Measurements from ENCODE around the gene TMOD1.
"Not testable (repeated sequence)": the region's sequence is repeated elsewhere in the genome, so short reads cannot be mapped to it uniquely, and the experiment has no call there.

The TMOD1 gene

GRCh38 chr9:97568461-97569275, 67.2 kb downstream of the TMOD1 start:
- DNase-seq, result no peak

- no peak for DNase-seq
These were observed 69.4 kb downstream of the TMOD1 start for GRCh38 chr9:97570899-97571298.

- DNase-seq, result no peak
These were observed 70.2 kb downstream of the TMOD1 start for GRCh38 chr9:97571664-97572063.

GRCh38 chr9:97572196-97572891, 70.9 kb downstream of the TMOD1 start:
- no peak for DNase-seq

- no peak for DNase-seq
These were observed 71.5 kb downstream of the TMOD1 start for GRCh38 chr9:97572892-97573365.

GRCh38 chr9:97573482-97574073, 72.1 kb downstream of the TMOD1 start:
- DNase-seq, result no peak

- DNase-seq, result not testable (repeated sequence)
These were observed 72.7 kb downstream of the TMOD1 start for GRCh38 chr9:97574101-97574571.

GRCh38 chr9:97574921-97575672, 73.6 kb downstream of the TMOD1 start:
- not testable (repeated sequence) for DNase-seq

- DNase-seq, result no peak
These were observed 74.3 kb downstream of the TMOD1 start for GRCh38 chr9:97575673-97576200.

- DNase-seq, result no peak
These were observed 75.6 kb downstream of the TMOD1 start for GRCh38 chr9:97577051-97577450.

GRCh38 chr9:97578846-97579245, 77.4 kb downstream of the TMOD1 start:
- no peak for DNase-seq

- no peak for DNase-seq
These were observed 78.4 kb downstream of the TMOD1 start for GRCh38 chr9:97579914-97580313.

GRCh38 chr9:97581590-97581989, 80.1 kb downstream of the TMOD1 start:
- not testable (repeated sequence) for DNase-seq

- not testable (repeated sequence) for DNase-seq
These were observed 83.3 kb downstream of the TMOD1 start for GRCh38 chr9:97584778-97585177.

- not testable (repeated sequence) for DNase-seq
These were observed 85.4 kb downstream of the TMOD1 start for GRCh38 chr9:97586909-97587308.

GRCh38 chr9:97591535-97591934, 90.1 kb downstream of the TMOD1 start:
- DNase-seq, result no peak

- DNase-seq, result peak; percentile 3
These were observed 90.7 kb downstream of the TMOD1 start for GRCh38 chr9:97592126-97592525.

- DNase-seq, result peak; percentile 36
These were observed 92.5 kb downstream of the TMOD1 start for GRCh38 chr9:97593960-97594359.

GRCh38 chr9:97594381-97594921, 93.0 kb downstream of the TMOD1 start:
- peak; percentile 73 for DNase-seq

GRCh38 chr9:97596906-97597305, 95.4 kb downstream of the TMOD1 start:
- DNase-seq, result no peak

- peak; percentile 69 for DNase-seq
These were observed 97.2 kb downstream of the TMOD1 start for GRCh38 chr9:97598461-97599288.

All from NCI-H1092 (cell line).